ENCODE results near the gene PLA2G6. TPM values are rescaled to one million over a fixed set of nuclear protein-coding genes. Genes with fewer than 3 reads are reported as not detected.

The PLA2G6 gene
- total RNA-seq, 1 experiment from 2014 or later = 36.0 TPM

- ChIA-PET CTCF (no interaction called here), RAD21 (ENCODE audit: low non-redundant PET in 1 of 2, low total read pairs in 2 of 2, uncharacterized antibody in 2 of 2, unreplicated experiment in 2 of 2) (no interaction called here), POLR2A (no interaction called here)
- no peak overlapping the region for H3K9ac ChIP-seq (ENCODE audit: low read length)
- no peak overlapping the region for H2AFZ ChIP-seq (ENCODE audit: low read depth, low read length, poor library complexity, severe bottlenecking)
- no peak for TF ChIP-seq JUND (IDR thresholded peaks at IDR 0.05)
- no peak for TF ChIP-seq REST (IDR thresholded peaks at IDR 0.05; ENCODE audit: low read depth)
- TF ChIP-seq CEBPB (IDR thresholded peaks at IDR 0.05; ENCODE audit: low read depth) = no peak
- no peak for TF ChIP-seq CTCF (IDR thresholded peaks at IDR 0.05 in 2 of 3, conservative IDR thresholded peaks at IDR 0.05 in 1 of 3; ENCODE audit: borderline replicate concordance in 1 of 3, insufficient read depth in 1 of 3, low read depth in 2 of 3, low read length in 2 of 3)
- TF ChIP-seq YY1 (IDR thresholded peaks at IDR 0.05; ENCODE audit: extremely low read depth, insufficient replicate concordance, low read depth, low read length) = no peak
- TF ChIP-seq EZH2 (IDR thresholded peaks at IDR 0.05) = no peak
- TF ChIP-seq POLR2A (IDR thresholded peaks at IDR 0.05; ENCODE audit: borderline replicate concordance, extremely low read depth, insufficient read depth, insufficient read length) = no peak
- no peak for TF ChIP-seq POLR2AphosphoS5 (IDR thresholded peaks at IDR 0.05; ENCODE audit: low read depth, low read length)
- TF ChIP-seq CBX3 (IDR thresholded peaks at IDR 0.05; ENCODE audit: low read depth) = no peak
- no peaks in the 10 kb centered on the region for H3K9me2 ChIP-seq (ENCODE audit: insufficient read depth)
- no peak for ATAC-seq
- no peaks in the 10 kb centered on the region for H4K20me1 ChIP-seq (ENCODE audit: insufficient read depth)
- H3K27me3 ChIP-seq (ENCODE audit: insufficient read depth, low read length) = no peaks in the 10 kb centered on the region
- H3K9me3 ChIP-seq (ENCODE audit: control insufficient read depth in 1 of 2, insufficient read depth in 1 of 2, low read depth in 1 of 2, low read length in 2 of 2) = no peaks in the 10 kb centered on the region
- H3K4me1 ChIP-seq (ENCODE audit: control insufficient read depth in 1 of 2, insufficient read depth in 2 of 2, low read length in 2 of 2) = 0 out of 4 replicates have a peak, but pooled peaks cover 0 to 3% of the 10 kb centered on the region in 2 experiments
- no peak overlapping the region for H3K4me3 ChIP-seq (replicated peaks in 1 of 2; ENCODE audit: low read depth in 1 of 2, low read length in 2 of 2)
- DNase-seq (ENCODE audit: low read depth, low spot score) = no peak
- no peak overlapping the region for H3K27ac ChIP-seq (ENCODE audit: low read depth, low read length)
- no TSS peak for BruUV-seq (replicated peaks)
- H3K36me3 ChIP-seq (ENCODE audit: control insufficient read depth in 1 of 2, insufficient read depth in 2 of 2, low read length in 2 of 2) = no peaks in the 10 kb centered on the region
- H3K79me2 ChIP-seq (ENCODE audit: insufficient read depth, low read length) = no peaks in the 10 kb centered on the region
- H3K4me2 ChIP-seq (ENCODE audit: low read length) = no peak overlapping the region
- intact Hi-C loops (cut with micrococcal nuclease) = no loop called here
These were observed 9.0 kb upstream of the PLA2G6 start for GRCh38 chr22:38190581-38190980.
